GM12865 (cell line): ENCODE measurements around the gene BICDL1.

Experiments used
- DNase-seq: peaks from one replicate; pipeline ENCODE4 v3.0.0; 2010; ENCODE audit warnings: low read depth
- H3K4me3 ChIP-seq: 2 replicates; pipeline ENCODE4 v1.5.1; 2011; ENCODE audit warnings: mild to moderate bottlenecking, low read depth, low read length, control low read depth
- TF ChIP-seq, protein P1 (sequence below): IDR thresholded peaks from 2 replicates; pipeline ENCODE4 v1.5.1; 2011; ENCODE audit warnings: low read length, control low read depth, low read depth, inconsistent platforms; ENCODE audit not compliant: insufficient read depth; ENCODE audit errors: missing control alignments

The BICDL1 gene, protein sequence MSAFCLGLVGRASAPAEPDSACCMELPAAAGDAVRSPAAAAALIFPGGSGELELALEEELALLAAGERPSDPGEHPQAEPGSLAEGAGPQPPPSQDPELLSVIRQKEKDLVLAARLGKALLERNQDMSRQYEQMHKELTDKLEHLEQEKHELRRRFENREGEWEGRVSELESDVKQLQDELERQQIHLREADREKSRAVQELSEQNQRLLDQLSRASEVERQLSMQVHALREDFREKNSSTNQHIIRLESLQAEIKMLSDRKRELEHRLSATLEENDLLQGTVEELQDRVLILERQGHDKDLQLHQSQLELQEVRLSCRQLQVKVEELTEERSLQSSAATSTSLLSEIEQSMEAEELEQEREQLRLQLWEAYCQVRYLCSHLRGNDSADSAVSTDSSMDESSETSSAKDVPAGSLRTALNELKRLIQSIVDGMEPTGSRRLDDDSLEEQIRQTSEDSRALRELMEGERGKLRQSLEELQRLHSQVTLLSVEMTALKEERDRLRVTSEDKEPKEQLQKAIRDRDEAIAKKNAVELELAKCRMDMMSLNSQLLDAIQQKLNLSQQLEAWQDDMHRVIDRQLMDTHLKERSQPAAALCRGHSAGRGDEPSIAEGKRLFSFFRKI

GRCh38 chr12:119988472-119989360 is at the start of gene BICDL1:
Gene BICDL1 (plus strand): TSS chr12:119989236. CDS start chr12:119989869, 633 bp downstream.
- DNase-seq, result peak; percentile 95
- H3K4me3 ChIP-seq, result peak within 1 kb of the TSS; percentile 54
- TF ChIP-seq, protein P1, sequence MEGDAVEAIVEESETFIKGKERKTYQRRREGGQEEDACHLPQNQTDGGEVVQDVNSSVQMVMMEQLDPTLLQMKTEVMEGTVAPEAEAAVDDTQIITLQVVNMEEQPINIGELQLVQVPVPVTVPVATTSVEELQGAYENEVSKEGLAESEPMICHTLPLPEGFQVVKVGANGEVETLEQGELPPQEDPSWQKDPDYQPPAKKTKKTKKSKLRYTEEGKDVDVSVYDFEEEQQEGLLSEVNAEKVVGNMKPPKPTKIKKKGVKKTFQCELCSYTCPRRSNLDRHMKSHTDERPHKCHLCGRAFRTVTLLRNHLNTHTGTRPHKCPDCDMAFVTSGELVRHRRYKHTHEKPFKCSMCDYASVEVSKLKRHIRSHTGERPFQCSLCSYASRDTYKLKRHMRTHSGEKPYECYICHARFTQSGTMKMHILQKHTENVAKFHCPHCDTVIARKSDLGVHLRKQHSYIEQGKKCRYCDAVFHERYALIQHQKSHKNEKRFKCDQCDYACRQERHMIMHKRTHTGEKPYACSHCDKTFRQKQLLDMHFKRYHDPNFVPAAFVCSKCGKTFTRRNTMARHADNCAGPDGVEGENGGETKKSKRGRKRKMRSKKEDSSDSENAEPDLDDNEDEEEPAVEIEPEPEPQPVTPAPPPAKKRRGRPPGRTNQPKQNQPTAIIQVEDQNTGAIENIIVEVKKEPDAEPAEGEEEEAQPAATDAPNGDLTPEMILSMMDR, result no peak

DNA sequence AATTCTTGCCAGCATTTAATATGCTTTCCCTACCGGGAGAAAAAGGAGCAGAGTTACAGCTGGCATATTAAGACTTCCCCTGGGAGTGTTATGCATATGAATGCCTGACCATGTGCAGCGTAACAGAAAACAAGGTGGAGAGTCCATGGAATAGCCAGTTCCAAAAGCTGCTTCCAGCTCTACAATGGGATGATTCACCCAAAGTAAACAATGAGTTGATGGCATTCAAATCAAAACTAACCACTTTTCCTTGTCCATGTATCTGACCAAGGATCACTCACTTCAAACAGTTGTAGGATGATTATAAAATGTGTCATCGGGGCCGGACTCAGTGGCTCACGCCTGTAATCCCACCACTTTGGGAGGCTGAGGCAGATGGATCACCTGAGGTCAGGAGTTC is 48.1 kb upstream of the BICDL1 start:
- no peak overlapping the region for H3K4me3 ChIP-seq
- DNase-seq, result no peak
- TF ChIP-seq, protein P1, result no peak

DNA sequence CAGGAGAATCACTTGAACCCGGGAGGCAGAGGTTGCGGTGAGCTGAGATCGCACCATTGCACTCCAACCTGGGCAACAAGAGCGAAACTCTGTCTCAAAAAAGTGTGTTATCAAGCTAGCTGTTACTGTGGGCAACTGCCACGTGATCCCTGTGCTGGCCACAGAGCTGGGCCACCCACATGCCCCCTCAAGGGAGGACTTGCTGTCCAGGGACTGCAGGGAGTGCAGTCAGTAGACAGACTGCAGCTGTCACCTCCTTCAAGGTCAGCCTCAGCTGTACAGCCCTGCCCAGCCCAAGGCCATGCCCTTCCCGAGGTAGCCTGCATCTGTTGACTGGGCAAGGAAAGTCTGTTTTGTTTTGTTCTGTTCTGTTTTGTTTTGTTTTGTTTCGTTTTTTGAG is 46.6 kb upstream of the BICDL1 start:
- DNase-seq, result no peak
- H3K4me3 ChIP-seq, result no peak overlapping the region
- TF ChIP-seq, protein P1, result no peak

DNA sequence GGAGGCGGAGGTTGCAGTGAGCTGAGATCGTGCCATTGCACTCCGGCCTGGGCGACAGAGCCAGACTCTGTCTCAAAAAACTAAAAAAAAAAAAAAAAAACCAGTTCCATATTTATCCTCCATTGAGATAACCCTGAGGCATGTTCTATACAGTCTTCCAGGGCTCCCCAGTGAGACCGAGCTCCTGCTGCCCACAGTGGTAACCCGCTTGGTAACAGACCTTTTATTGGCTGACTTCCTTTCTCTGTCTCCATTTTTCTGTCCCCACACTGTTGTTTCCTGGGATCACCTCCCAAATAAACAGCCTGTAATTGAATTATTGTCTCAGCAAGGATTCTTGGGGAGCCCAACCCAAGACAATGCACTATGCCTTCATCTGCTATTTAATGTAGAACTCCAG is 42.8 kb upstream of the BICDL1 start:
- no peak overlapping the region for H3K4me3 ChIP-seq
- DNase-seq, result no peak
- TF ChIP-seq, protein P1, result no peak

DNA sequence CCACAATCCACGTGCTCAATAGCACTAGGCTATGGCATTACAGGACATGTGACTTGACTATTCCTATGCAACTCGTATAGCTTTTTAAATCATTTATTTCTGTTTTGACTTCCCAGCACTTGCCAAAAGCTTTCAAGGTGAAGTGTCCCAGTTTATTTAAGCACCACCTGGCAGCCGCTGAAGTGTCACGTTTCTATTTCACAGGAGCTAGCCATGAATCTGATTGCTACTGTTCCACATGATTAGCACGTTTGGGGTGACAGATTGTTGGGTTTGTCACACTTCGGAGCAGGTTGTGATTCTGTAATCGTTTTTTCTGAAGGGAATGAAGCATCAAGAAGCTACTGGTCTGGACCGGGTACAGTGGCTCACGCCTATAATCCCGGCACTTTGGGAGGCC is 39.9 kb upstream of the BICDL1 start:
- DNase-seq, result no peak
- H3K4me3 ChIP-seq, result no peak overlapping the region
- TF ChIP-seq, protein P1, result no peak

- DNase-seq, result no peak
- H3K4me3 ChIP-seq, result no peak overlapping the region
- TF ChIP-seq, protein P1, result no peak
Observed at GRCh38 chr12:119949594-119949993, 39.4 kb upstream of the BICDL1 start.
